ENCODE measurements around the gene NFYB. TPM values are rescaled to one million over a fixed set of nuclear protein-coding genes. Genes with fewer than 3 reads are reported as not detected.

Gene NFYB
- polyA plus RNA-seq, 1 of the 3 experiments (the other 2 are of a cell fraction): 11.0 TPM

GRCh38 chr12:104171785-104172569, 34.0 kb upstream of the NFYB start:
- no peak overlapping the region for H2AFZ ChIP-seq (ENCODE audit: low read depth)
- no peaks in the 10 kb centered on the region; a peak in 1 of 4 replicates for H3K4me1 ChIP-seq (ENCODE audit: control insufficient read depth in 1 of 2, insufficient read depth in 2 of 2, low read depth in 1 of 2, low read length in 1 of 2)
- no peaks in the 10 kb centered on the region for H3K79me2 ChIP-seq (ENCODE audit: insufficient read depth)
- H3K27me3 ChIP-seq (ENCODE audit: insufficient read depth): no peaks in the 10 kb centered on the region
- no peak overlapping the region for H3K27ac ChIP-seq (ENCODE audit: low read depth in 2 of 2, low read length in 1 of 2)
- TF ChIP-seq TEAD4 (IDR thresholded peaks at IDR 0.05; ENCODE audit: borderline replicate concordance, insufficient read depth) (no peak), MAX (IDR thresholded peaks at IDR 0.05; ENCODE audit: low read depth) (no peak), YY1 (IDR thresholded peaks at IDR 0.05; ENCODE audit: low read depth) (no peak), TCF12 (IDR thresholded peaks at IDR 0.05) (no peak), ZBTB33 (IDR thresholded peaks at IDR 0.05; ENCODE audit: borderline replicate concordance, low read depth) (no peak), SIN3A (IDR thresholded peaks at IDR 0.05; ENCODE audit: borderline replicate concordance, low read depth, low read length) (no peak), RAD21 (IDR thresholded peaks at IDR 0.05; ENCODE audit: low read length) (no peak), SMC3 (IDR thresholded peaks at IDR 0.05; ENCODE audit: low read depth, low read length) (no peak), MEF2A (IDR thresholded peaks at IDR 0.05; ENCODE audit: borderline replicate concordance, low read depth) (no peak), GATA2 (CRISPR knock-in tag; IDR thresholded peaks at IDR 0.05) (no peak), REST (IDR thresholded peaks at IDR 0.05; ENCODE audit: low read depth, low read length) (no peak), EP300 (IDR thresholded peaks at IDR 0.05; ENCODE audit: borderline replicate concordance in 1 of 2, low read depth in 1 of 2, low read length in 1 of 2) (no peak), MXI1 (IDR thresholded peaks at IDR 0.05; ENCODE audit: low read depth, low read length) (no peak), NRF1 (IDR thresholded peaks at IDR 0.05; ENCODE audit: low read depth, low read length) (no peak), RFX5 (IDR thresholded peaks at IDR 0.05; ENCODE audit: low read length) (no peak), RXRA (IDR thresholded peaks at IDR 0.05; ENCODE audit: borderline replicate concordance, low read depth) (no peak), CTCF (IDR thresholded peaks at IDR 0.05) (no peak), FOSL2 (IDR thresholded peaks at IDR 0.05; ENCODE audit: borderline replicate concordance, low read depth) (no peak)
- no peaks in the 10 kb centered on the region for H3K36me3 ChIP-seq (replicated peaks in 1 of 2; ENCODE audit: control insufficient read depth in 1 of 2, insufficient read depth in 2 of 2, low read length in 1 of 2)
- H3K9me3 ChIP-seq: no peaks in the 10 kb centered on the region
- WGBS (ENCODE audit: low lambda C conversion rate): 90% methylated on average over 28 of the region's 28 CpGs
- peaks cover 5% of the 10 kb centered on the region for H3F3A ChIP-seq (replicated peaks; ENCODE audit: insufficient read depth)
- ChIA-PET POLR2A (no interaction called here), CTCF (no interaction called here)
- DNase-seq: peak; percentile 59
- no peaks in the 10 kb centered on the region for H4K20me1 ChIP-seq (ENCODE audit: insufficient read depth)
- H3K4me3 ChIP-seq (ENCODE audit: low read depth in 2 of 2, low read length in 1 of 2): no peak overlapping the region
- H3K9ac ChIP-seq: no peak overlapping the region
- no peaks in the 10 kb centered on the region for H3K9me2 ChIP-seq
- H3K4me2 ChIP-seq: no peak overlapping the region

Data from SK-N-SH (cell line).